ENCODE measurements around the gene SLC12A5. TPM values are rescaled to one million over a fixed set of nuclear protein-coding genes. Genes with fewer than 3 reads are reported as not detected.

The SLC12A5 gene
- total RNA-seq, 6 experiments from 2014 or later = 0.32 to 0.91 (median 0.64) TPM; not detected in 3

GRCh38 chr20:46076806-46077205 is 47.8 kb downstream of the SLC12A5 start:
- ATAC-seq = no peak
- H3K4me3 ChIP-seq = no peak overlapping the region
- 63% methylated on average over 5 of the region's 7 CpGs for WGBS (ENCODE audit: insufficient coverage, low coverage, low lambda C conversion rate, missing lambda C conversion rate)
- H3K36me3 ChIP-seq = peaks cover 0 to 19% (median 4%) of the 10 kb centered on the region in 4 donors
- DNase-seq = no peak
- no peak overlapping the region for H3K27ac ChIP-seq
- no peaks in the 10 kb centered on the region for H3K9me3 ChIP-seq
- no peaks in the 10 kb centered on the region for H3K4me1 ChIP-seq
- TF ChIP-seq CTCF (IDR thresholded peaks at IDR 0.05) (no peak), POLR2A (IDR thresholded peaks at IDR 0.05) (no peak)
- no peaks in the 10 kb centered on the region for H3K27me3 ChIP-seq
- intact Hi-C loops (cut with DNase I) = loop anchor here in 1 of 2 donors (10.0 kb wide), 1 partner anchor 52 kb away; the partner anchor contains the start of gene SLC12A5

- intact Hi-C loops (cut with DNase I) = loop anchor here in 1 of 2 donors (10.0 kb wide), 1 partner anchor 53 kb away; the partner anchor contains the start of gene SLC12A5
- ATAC-seq = no peak
- H3K4me3 ChIP-seq = no peak overlapping the region
- peaks cover 0 to 19% (median 4%) of the 10 kb centered on the region in 4 donors for H3K36me3 ChIP-seq
- 100% methylated on average over 4 of the region's 8 CpGs for WGBS (ENCODE audit: insufficient coverage, low coverage, low lambda C conversion rate, missing lambda C conversion rate)
- no peaks in the 10 kb centered on the region for H3K9me3 ChIP-seq
- H3K27me3 ChIP-seq = no peaks in the 10 kb centered on the region
- peaks cover 0 to under 1% (median 0%) of the 10 kb centered on the region in 4 donors for H3K4me1 ChIP-seq
- TF ChIP-seq POLR2A (IDR thresholded peaks at IDR 0.05) (no peak), CTCF (IDR thresholded peaks at IDR 0.05) (no peak)
- no peak overlapping the region for H3K27ac ChIP-seq
- no peak for DNase-seq
Observed at GRCh38 chr20:46077642-46078305, 48.8 kb downstream of the SLC12A5 start.

- DNase-seq = no peak
- Histone ChIP-seq H3K9me3 (no peaks in the 10 kb centered on the region), H3K36me3 (peaks cover 0 to 19% (median 4%) of the 10 kb centered on the region in 4 donors), H3K27ac (no peak overlapping the region), H3K4me1 (peaks cover 0 to 9% (median 0%) of the 10 kb centered on the region in 4 donors), H3K4me3 (no peak overlapping the region), H3K27me3 (no peaks in the 10 kb centered on the region)
- WGBS (ENCODE audit: insufficient coverage, low coverage, low lambda C conversion rate, missing lambda C conversion rate) = 75% methylated on average over 5 of the region's 7 CpGs
- intact Hi-C loops (cut with DNase I) = loop anchor here in 1 of 2 donors (10.0 kb wide), 1 partner anchor 54 kb away; the partner anchor contains the start of gene SLC12A5
- ATAC-seq = no peak
- TF ChIP-seq POLR2A (IDR thresholded peaks at IDR 0.05) (no peak), CTCF (IDR thresholded peaks at IDR 0.05) (no peak)
Observed at GRCh38 chr20:46078954-46079353, 49.9 kb downstream of the SLC12A5 start.

- WGBS (ENCODE audit: insufficient coverage, low coverage, low lambda C conversion rate, missing lambda C conversion rate) = 100% methylated on average over 1 of the region's 1 CpG
- peaks cover 0 to 26% (median 7%) of the 10 kb centered on the region in 4 donors for H3K4me1 ChIP-seq
- H3K4me3 ChIP-seq = no peak overlapping the region
- intact Hi-C loops (cut with DNase I) = no loop called here
- H3K36me3 ChIP-seq = peaks cover 0 to 8% (median under 1%) of the 10 kb centered on the region in 4 donors
- DNase-seq (no peak), ATAC-seq (no peak)
- H3K27ac ChIP-seq = no peak overlapping the region
- no peaks in the 10 kb centered on the region for H3K27me3 ChIP-seq
- no peaks in the 10 kb centered on the region for H3K9me3 ChIP-seq
- TF ChIP-seq CTCF (IDR thresholded peaks at IDR 0.05) (no peak), POLR2A (IDR thresholded peaks at IDR 0.05) (no peak)
Observed at GRCh38 chr20:46081074-46081473, 52.1 kb downstream of the SLC12A5 start.

All from right lobe of liver (tissue), 6 donors.